ENCODE data around the gene C22orf15. TPM values are rescaled to one million over a fixed set of nuclear protein-coding genes. Genes with fewer than 3 reads are reported as not detected.

Gene C22orf15
- total and polyA plus RNA-seq, 2 of the 8 experiments (the other 6 are each of a cell fraction or from before 2014, with no cell fraction given): 4.2 to 4.9 TPM

- TF ChIP-seq SIN3A (conservative IDR thresholded peaks at IDR 0.05 in 1 of 2, IDR thresholded peaks at IDR 0.05 in 1 of 2; ENCODE audit: low read depth in 1 of 2, low read length in 2 of 2) (no peak), POLR2AphosphoS5 (IDR thresholded peaks at IDR 0.05; ENCODE audit: low read depth, low read length) (no peak), POU5F1 (IDR thresholded peaks at IDR 0.05; ENCODE audit: low read depth, low read length) (no peak), MAX (IDR thresholded peaks at IDR 0.05) (no peak), KDM4A (IDR thresholded peaks at IDR 0.05; ENCODE audit: low read depth, low read length, severe bottlenecking) (no peak), POLR2A (IDR thresholded peaks at IDR 0.05; ENCODE audit: control extremely low read depth in 1 of 2, low read depth in 2 of 2, low read length in 2 of 2) (no peak), SUZ12 (IDR thresholded peaks at IDR 0.05; ENCODE audit: low read length) (no peak), ZNF274 (IDR thresholded peaks at IDR 0.05; ENCODE audit: borderline replicate concordance, extremely low read depth, low read length) (no peak), SIRT6 (IDR thresholded peaks at IDR 0.05; ENCODE audit: low read length) (no peak)
These were observed 15.2 kb downstream of the C22orf15 start (continued) for GRCh38 chr22:23777776-23778576.

All from H1 (cell line).